GM10248 (cell line): Measurements from ENCODE around the gene IL17RA.

ENCODE experiments used
- CTCF ChIA-PET: fragments of 300-600 bp; sonication (Branson Sonifier 250); formaldehyde crosslinking; extraction: SDS; loops from one replicate; lab custom pipeline; 2021; ENCODE audit warnings: antibody characterized with exemption; lab: Yijun Ruan, JAX
- POLR2A ChIA-PET: fragments of 350-650 bp; sonication (Branson Sonifier 250); formaldehyde crosslinking; extraction: SDS; loops from one replicate; lab custom pipeline; 2020; ENCODE audit warnings: antibody characterized with exemption; lab: Yijun Ruan, JAX
- DNase-seq: peaks from one replicate; pipeline ENCODE4 v3.0.0; 2012; ENCODE audit errors: extremely low spot score
- TF ChIP-seq, protein P1 (sequence below): IDR thresholded peaks from 2 replicates; pipeline ENCODE4 v1.5.1; 2012; ENCODE audit warnings: mild to moderate bottlenecking, low read depth; ENCODE audit errors: extremely low read depth, missing control alignments, control extremely low read depth

IL17RA gene

DNA sequence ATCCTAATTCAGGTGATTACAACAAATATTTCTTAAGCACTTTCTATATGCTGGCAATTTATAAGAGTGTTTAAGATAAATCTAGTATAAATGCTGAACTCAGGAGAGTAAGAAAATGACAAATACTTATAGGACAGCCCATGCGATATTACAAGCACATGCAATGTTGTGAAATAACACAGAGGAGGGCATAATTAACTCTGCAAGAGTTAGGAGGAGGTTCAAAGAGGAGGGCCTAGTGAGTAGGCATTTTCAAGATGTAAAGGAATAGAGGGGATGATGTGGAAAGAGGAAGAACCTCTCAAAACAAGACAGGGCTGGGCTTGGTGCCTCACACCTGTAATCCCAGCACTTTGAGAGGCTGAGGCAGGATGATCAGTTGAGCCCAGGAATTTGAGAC, 37.1 kb upstream of the IL17RA start:
- no peak for DNase-seq
- ChIA-PET POLR2A (no interaction called here), CTCF (interaction anchor here (1.1 to 4.8 kb wide), 2 partner anchors 10 to 13 kb away, joined by 3 to 35 read pairs; no protein-coding TSS in a partner anchor)
- TF ChIP-seq, protein P1, sequence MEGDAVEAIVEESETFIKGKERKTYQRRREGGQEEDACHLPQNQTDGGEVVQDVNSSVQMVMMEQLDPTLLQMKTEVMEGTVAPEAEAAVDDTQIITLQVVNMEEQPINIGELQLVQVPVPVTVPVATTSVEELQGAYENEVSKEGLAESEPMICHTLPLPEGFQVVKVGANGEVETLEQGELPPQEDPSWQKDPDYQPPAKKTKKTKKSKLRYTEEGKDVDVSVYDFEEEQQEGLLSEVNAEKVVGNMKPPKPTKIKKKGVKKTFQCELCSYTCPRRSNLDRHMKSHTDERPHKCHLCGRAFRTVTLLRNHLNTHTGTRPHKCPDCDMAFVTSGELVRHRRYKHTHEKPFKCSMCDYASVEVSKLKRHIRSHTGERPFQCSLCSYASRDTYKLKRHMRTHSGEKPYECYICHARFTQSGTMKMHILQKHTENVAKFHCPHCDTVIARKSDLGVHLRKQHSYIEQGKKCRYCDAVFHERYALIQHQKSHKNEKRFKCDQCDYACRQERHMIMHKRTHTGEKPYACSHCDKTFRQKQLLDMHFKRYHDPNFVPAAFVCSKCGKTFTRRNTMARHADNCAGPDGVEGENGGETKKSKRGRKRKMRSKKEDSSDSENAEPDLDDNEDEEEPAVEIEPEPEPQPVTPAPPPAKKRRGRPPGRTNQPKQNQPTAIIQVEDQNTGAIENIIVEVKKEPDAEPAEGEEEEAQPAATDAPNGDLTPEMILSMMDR = no peak

DNA sequence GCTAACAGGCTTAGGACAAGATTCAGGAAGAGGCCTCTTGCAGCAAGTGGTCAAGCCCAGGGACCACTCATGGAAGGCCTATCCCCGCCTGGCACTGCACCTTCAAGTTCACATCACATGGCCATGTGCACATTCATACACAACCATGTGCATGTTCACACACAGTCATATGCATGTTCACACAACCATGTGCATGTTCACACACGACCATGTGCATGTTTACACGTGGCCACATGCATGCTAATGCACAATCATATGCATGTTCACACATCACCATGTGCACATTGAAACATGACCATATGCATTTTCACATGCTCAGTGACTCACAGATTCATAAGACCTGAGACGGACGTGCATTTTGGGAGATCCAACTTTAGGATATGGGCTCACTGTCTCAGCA, 28.7 kb upstream of the IL17RA start:
- POLR2A ChIA-PET = no interaction called here
- TF ChIP-seq, protein P1 = no peak
- no peak for DNase-seq
- CTCF ChIA-PET = interaction anchor here (3.5 kb wide), 1 partner anchor 139 kb away, joined by 27 read pairs; no protein-coding TSS in a partner anchor

DNA sequence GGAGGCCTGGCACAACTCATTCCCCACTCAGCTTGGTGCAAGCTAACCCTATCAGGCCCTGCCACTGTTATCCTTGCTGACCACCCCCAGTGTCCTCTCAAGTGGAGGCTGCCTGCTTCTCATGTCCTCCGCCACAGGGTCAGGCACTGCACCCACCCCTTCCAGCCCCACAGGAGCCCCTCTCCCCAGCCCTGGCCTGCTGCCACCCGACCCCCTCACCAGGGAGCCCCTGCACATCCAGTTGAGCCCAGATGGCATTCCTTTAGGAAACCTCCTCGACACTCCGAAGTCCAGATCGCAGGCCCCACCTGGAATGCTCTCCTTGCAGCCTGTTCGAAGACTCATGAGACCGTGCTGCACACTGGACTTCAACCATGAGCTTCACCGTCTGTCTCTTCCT, 28.0 kb upstream of the IL17RA start:
- CTCF ChIA-PET = interaction anchor here (1.3 to 3.5 kb wide), 7 partner anchors 8 to 140 kb away, joined by 3 to 35 read pairs (median 11); no protein-coding TSS in a partner anchor
- POLR2A ChIA-PET = no interaction called here
- TF ChIP-seq, protein P1 = no peak
- no peak for DNase-seq

DNA sequence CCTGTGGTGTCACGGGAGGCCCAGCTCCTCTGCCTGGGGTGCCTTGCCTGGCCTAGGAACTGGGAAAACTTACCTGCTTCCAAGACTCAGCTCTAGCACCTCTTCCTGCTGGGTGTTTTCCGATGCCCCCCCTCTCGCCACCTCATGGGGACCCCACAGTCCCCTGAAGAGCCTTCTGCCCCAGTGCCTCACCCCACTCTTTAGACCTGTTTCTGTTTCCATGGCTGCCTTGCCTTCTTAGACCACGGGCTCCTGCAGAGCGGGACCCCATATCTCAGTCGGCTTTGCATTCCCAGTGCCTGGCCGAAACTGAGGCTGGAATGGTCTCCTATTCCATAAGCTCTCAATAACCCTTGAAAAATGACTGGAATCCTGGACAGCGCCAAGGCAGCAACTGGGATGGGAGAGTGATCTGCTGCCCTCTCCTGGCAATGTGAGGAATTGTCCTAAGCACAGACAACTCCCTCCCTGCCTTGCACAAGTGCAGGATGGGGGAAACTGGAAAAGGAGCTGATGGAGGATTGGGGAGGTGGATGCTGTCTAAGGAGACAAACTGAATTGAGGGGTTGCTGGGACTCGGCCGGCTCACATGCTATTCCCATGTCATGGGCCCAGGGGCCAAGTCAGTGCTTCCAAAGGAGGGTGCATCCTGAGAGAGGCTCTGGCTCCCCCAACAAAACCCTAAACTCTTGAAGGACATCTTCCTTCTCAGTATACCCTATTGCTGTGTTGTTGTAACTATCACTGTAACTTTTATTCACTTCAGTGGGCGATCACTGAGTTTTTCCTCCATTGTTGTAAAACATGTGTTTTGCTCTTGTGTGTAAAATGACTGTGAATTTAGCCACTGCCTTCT, 26.6 kb upstream of the IL17RA start:
- ChIA-PET CTCF (interaction anchor here (0.8 to 3.5 kb wide), 26 partner anchors 10 to 448 kb away, joined by 3 to 35 read pairs (median 4); no protein-coding TSS in a partner anchor), POLR2A (no interaction called here)
- DNase-seq = peak; percentile 71
- TF ChIP-seq, protein P1 = peak; percentile 91

DNA sequence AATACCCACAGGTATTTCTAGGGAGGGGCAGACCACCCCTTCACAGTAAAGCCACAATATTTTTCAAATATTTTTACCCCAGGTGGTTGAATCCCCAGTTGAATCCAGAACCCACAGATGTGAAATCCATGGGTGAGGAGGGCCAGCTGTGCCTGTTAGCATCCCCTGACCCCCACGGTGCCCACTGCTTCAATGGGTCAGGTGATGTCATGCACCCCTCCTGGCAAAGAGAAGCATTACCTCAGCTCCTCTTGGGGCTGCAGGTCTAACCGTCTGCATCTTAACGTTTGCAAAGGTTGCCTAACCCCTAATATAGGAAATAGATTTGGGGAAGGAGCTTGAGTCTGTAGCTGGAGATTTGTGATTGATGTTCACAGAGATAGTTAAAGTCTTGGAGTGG, 24.7 kb upstream of the IL17RA start:
- DNase-seq = no peak
- CTCF ChIA-PET = interaction anchor here (0.8 to 1.4 kb wide), 2 partner anchors 12 to 111 kb away, joined by 3 read pairs; no protein-coding TSS in a partner anchor
- TF ChIP-seq, protein P1 = no peak
- POLR2A ChIA-PET = no interaction called here

DNA sequence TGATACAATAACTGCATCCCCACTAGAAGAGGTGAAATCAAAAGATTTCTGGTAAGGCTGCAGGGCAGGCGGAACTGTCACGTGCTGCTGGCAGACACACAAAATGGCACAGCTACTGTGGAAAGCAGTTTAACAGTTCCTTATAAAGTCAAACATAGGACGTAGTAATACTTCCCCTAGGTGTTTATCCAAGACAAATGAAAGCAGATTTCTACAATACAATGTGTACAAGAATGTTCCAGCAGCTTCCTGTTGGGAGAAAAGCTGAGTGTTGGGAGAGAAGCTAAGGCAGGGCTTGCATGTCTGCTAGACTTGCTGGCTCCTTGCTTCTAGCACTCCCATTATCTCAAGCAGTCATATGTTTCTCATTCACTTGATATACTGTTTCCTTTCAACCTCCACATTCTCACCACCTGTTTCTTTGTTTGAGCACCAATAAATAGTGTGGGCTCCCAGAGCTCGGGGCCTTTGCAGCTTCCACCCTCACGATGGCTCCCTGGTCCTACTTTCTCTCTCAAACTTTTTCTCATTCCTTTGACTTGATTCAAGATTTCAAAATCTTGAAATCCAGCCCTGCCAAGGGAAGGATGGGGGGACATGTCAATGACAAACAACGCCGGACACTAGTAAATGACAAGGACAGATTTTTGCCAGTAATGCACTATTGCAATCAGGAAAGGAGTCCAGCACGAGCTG, 21.2 kb upstream of the IL17RA start:
- POLR2A ChIA-PET = interaction anchor here (0.7 kb wide), 1 partner anchor 83 kb away, joined by 7 read pairs; no protein-coding TSS in a partner anchor
- no peak for DNase-seq
- CTCF ChIA-PET = no interaction called here
- TF ChIP-seq, protein P1 = no peak
